ENCODE results near the gene SH3BP1. TPM values are rescaled to one million over a fixed set of nuclear protein-coding genes. Genes with fewer than 3 reads are reported as not detected.

The SH3BP1 gene
- total RNA-seq, 4 donors from 2014 or later: 7.4 to 26.2 (median 14.2) TPM

GRCh38 chr22:37701141-37701786, 61.8 kb downstream of the SH3BP1 start:
- DNase-seq: no peak
- H3K36me3 ChIP-seq: no peaks in the 10 kb centered on the region
- no peak overlapping the region for H3K27ac ChIP-seq
- intact Hi-C loops (cut with DNase I; ENCODE audit: low total_unique reads): no loop called here
- H3K9me3 ChIP-seq: no peaks in the 10 kb centered on the region
- H3K4me3 ChIP-seq: no peak overlapping the region
- TF ChIP-seq CTCF (IDR thresholded peaks at IDR 0.05): no peak
- peaks cover 0 to 3% of the 10 kb centered on the region in 2 donors for H3K4me1 ChIP-seq
- no peaks in the 10 kb centered on the region for H3K27me3 ChIP-seq

- Histone ChIP-seq H3K4me3 (no peak overlapping the region), H3K4me1 (no peaks in the 10 kb centered on the region), H3K27ac (no peak overlapping the region), H3K36me3 (no peaks in the 10 kb centered on the region), H3K9me3 (no peaks in the 10 kb centered on the region), H3K27me3 (no peaks in the 10 kb centered on the region)
- TF ChIP-seq CTCF (IDR thresholded peaks at IDR 0.05): no peak
- no peak for DNase-seq
- intact Hi-C loops (cut with DNase I; ENCODE audit: low total_unique reads): no loop called here
Observed at GRCh38 chr22:37703906-37704305, 64.4 kb downstream of the SH3BP1 start.

GRCh38 chr22:37704645-37705044, 65.2 kb downstream of the SH3BP1 start:
- H3K27me3 ChIP-seq: no peaks in the 10 kb centered on the region
- H3K36me3 ChIP-seq: no peaks in the 10 kb centered on the region
- no peak for DNase-seq
- intact Hi-C loops (cut with DNase I; ENCODE audit: low total_unique reads): no loop called here
- no peaks in the 10 kb centered on the region for H3K4me1 ChIP-seq
- no peak overlapping the region for H3K27ac ChIP-seq
- H3K9me3 ChIP-seq: no peaks in the 10 kb centered on the region
- TF ChIP-seq CTCF (IDR thresholded peaks at IDR 0.05) (no peak), POLR2A (IDR thresholded peaks at IDR 0.05) (no peak)
- no peak overlapping the region for H3K4me3 ChIP-seq

- Histone ChIP-seq H3K27me3 (no peaks in the 10 kb centered on the region), H3K36me3 (no peaks in the 10 kb centered on the region), H3K4me3 (no peak overlapping the region), H3K4me1 (no peaks in the 10 kb centered on the region), H3K27ac (no peak overlapping the region), H3K9me3 (no peaks in the 10 kb centered on the region)
- TF ChIP-seq CTCF (IDR thresholded peaks at IDR 0.05) (no peak), POLR2A (IDR thresholded peaks at IDR 0.05) (no peak)
- DNase-seq: no peak
- intact Hi-C loops (cut with DNase I; ENCODE audit: low total_unique reads): no loop called here
Observed at GRCh38 chr22:37705205-37705604, 65.7 kb downstream of the SH3BP1 start.

Small RNA genes within 50 kb of the gene (small RNA-seq; reads per million reads assigned to genes)
- gene RN7SL385P: not detected

Other genes with a start within 250 kb of the SH3BP1 start
- under 1 TPM in 2 of 4 donors, not detected in 2; 0.30 to 0.76 TPM for gene ELFN2, start 212.2 kb upstream of the SH3BP1 start, total RNA-seq
- gene MFNG, start 153.3 kb upstream of the SH3BP1 start, total RNA-seq: 10 to 100 TPM in 3 of 4 donors, 1 to 10 TPM in 1; 7.6 to 71.2 (median 28.7) TPM
- 10 to 100 TPM in 2 of 4 donors, 1 to 10 TPM in 2; 4.6 to 23.4 (median 10.2) TPM for gene CARD10, start 120.3 kb upstream of the SH3BP1 start, total RNA-seq
- 100 to 1,000 TPM in 1 of 4 donors, 10 to 100 TPM in 3; 10.6 to 101 (median 16.5) TPM for gene CDC42EP1, start 79.2 kb upstream of the SH3BP1 start, total RNA-seq
- not detected for gene LGALS2, start 59.6 kb upstream of the SH3BP1 start, total RNA-seq
- gene GGA1, start 30.8 kb upstream of the SH3BP1 start, total RNA-seq: 10 to 100 TPM; 16.7 to 78.0 (median 35.3) TPM
- 10 to 100 TPM in 1 of 4 donors, 1 to 10 TPM in 2, under 1 TPM in 1; 0.88 to 10.7 (median 3.7) TPM for gene PDXP, start 19.1 kb downstream of the SH3BP1 start, total RNA-seq
- gene LGALS1, start 36.0 kb downstream of the SH3BP1 start, total RNA-seq: 1,000 to 10,000 TPM; 1,421 to 3,100 (median 2,146) TPM
- gene NOL12, start 46.7 kb downstream of the SH3BP1 start, total RNA-seq: 10 to 100 TPM; 11.8 to 74.3 (median 20.9) TPM
- gene TRIOBP, start 57.4 kb downstream of the SH3BP1 start, total RNA-seq: 100 to 1,000 TPM in 3 of 4 donors, 10 to 100 TPM in 1; 56.2 to 177 (median 127) TPM
- 10 to 100 TPM in 3 of 4 donors, 1 to 10 TPM in 1; 3.8 to 53.8 (median 14.9) TPM for gene GCAT, start 168.3 kb downstream of the SH3BP1 start, total RNA-seq
- gene GALR3, start 183.7 kb downstream of the SH3BP1 start, total RNA-seq: not detected
- 10 to 100 TPM in 3 of 4 donors, 1 to 10 TPM in 1; 8.5 to 37.7 (median 20.5) TPM for gene ANKRD54, start 204.7 kb downstream of the SH3BP1 start, total RNA-seq
- 100 to 1,000 TPM; 290 to 559 (median 413) TPM for gene EIF3L, start 209.8 kb downstream of the SH3BP1 start, total RNA-seq

Data from uterus (tissue), 4 donors.